SU-DHL-6 (cell line): Measurements from ENCODE around the gene SRPK2.

Experiments used
- EZH2phosphoT487 ChIP-seq: fragments of 200-600 bp; sonication (generic), shearing (Covaris generic); conservative IDR thresholded peaks from 2 replicates; pipeline ENCODE4 v1.6.1; 2018; ENCODE audit warnings: mild to moderate bottlenecking, antibody characterized with exemption, low read length, moderate library complexity, mixed read lengths
- TF ChIP-seq, protein P1 (sequence below): fragments of 200-600 bp; sonication (generic); IDR thresholded peaks from one replicate; pipeline ENCODE4 v1.5.1; 2017; ENCODE audit warnings: antibody characterized with exemption, mild to moderate bottlenecking, low read length, moderate library complexity; ENCODE audit not compliant: insufficient read depth, poor library complexity, severe bottlenecking

DNA sequence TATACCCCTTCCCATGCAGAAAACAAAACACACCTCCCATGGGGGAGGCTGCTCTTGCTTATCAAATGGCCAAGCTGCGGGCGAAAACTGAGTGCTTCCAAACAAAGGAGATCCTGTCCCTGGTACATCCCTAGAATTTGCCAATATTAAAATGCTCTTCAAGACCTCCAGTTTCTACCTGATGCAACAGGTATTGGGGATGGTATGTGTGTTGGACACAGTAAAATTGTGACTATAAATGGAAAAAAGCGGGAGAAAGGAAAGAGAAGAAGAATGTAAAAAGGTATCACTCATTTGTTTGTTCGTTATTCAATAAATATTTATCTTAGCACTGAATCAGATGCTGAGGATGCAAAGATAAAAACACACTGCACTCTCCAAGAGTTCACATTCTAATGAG is 250.8 kb downstream of the SRPK2 start:
- TF ChIP-seq, protein P1, sequence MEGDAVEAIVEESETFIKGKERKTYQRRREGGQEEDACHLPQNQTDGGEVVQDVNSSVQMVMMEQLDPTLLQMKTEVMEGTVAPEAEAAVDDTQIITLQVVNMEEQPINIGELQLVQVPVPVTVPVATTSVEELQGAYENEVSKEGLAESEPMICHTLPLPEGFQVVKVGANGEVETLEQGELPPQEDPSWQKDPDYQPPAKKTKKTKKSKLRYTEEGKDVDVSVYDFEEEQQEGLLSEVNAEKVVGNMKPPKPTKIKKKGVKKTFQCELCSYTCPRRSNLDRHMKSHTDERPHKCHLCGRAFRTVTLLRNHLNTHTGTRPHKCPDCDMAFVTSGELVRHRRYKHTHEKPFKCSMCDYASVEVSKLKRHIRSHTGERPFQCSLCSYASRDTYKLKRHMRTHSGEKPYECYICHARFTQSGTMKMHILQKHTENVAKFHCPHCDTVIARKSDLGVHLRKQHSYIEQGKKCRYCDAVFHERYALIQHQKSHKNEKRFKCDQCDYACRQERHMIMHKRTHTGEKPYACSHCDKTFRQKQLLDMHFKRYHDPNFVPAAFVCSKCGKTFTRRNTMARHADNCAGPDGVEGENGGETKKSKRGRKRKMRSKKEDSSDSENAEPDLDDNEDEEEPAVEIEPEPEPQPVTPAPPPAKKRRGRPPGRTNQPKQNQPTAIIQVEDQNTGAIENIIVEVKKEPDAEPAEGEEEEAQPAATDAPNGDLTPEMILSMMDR = no peak
- no peak for TF ChIP-seq EZH2phosphoT487
